ENCODE results near the gene EFR3B. TPM values are rescaled to one million over a fixed set of nuclear protein-coding genes. Genes with fewer than 3 reads are reported as not detected.
"Not testable (repeated sequence)": the region's sequence is repeated elsewhere in the genome, so short reads cannot be mapped to it uniquely, and the experiment has no call there.

The EFR3B gene
- total RNA-seq, 3 donors from 2014 or later = 1.0 to 2.8 (median 1.9) TPM

DNA sequence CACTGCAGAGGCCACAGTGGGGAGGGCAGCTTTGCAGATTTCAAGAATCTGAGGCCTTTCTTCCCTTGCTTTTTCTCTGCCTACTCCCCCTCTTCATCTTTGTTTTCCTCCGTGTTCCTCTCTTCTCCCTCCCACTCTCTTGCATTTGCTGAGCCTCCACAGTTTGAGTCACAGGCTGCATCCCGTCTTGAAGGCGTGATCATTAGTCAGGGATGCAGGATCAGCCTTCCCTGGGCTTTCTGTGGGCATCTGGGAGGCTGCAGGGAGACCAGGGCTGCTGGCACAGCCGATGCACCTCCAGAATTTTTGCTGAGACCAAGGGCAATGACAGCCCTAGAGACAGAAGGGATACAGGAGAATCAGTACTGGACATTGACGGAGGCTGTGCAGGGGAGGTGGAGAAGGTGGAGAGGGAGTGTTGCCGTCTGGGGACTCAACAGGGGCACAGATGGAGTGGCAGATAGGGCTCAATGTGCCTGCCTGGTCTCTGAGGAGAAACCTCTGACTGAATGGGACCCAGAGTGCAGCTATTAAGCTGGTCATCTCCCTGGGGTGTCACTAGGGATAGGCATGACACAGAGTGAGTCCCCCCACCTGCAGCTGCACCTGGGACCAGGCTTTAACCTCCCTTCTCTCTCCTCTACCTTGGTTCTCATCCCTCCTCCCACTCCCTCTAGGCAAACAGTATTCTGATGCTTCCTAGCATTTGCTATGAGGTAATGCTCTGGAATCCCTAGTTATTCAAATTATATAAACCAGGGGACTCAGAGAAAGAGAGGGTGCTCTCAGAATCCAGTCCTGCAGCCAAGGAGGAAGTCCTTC lies 41.2 kb upstream of the EFR3B start:
- intact Hi-C loops (cut with DNase I, micrococcal nuclease) = no loop called here
- peaks cover 3% of the 10 kb centered on the region for H3K4me1 ChIP-seq (ENCODE audit: low read depth)
- TF ChIP-seq CTCF (IDR thresholded peaks at IDR 0.05) = no peak
- no peaks in the 10 kb centered on the region for H3K9me3 ChIP-seq
- DNase-seq (no peak), ATAC-seq (no peak)
- no peaks in the 10 kb centered on the region for H3K36me3 ChIP-seq (ENCODE audit: low read depth)
- H3K4me3 ChIP-seq = no peak overlapping the region

- ATAC-seq = no peak
- no peaks in the 10 kb centered on the region for H3K9me3 ChIP-seq
- H3K36me3 ChIP-seq (ENCODE audit: low read depth) = no peaks in the 10 kb centered on the region
- H3K4me1 ChIP-seq (ENCODE audit: low read depth) = peaks cover 3% of the 10 kb centered on the region
- TF ChIP-seq CTCF (IDR thresholded peaks at IDR 0.05) = no peak
- no peak overlapping the region for H3K4me3 ChIP-seq
- no peak for DNase-seq
- intact Hi-C loops (cut with DNase I, micrococcal nuclease) = no loop called here
These were observed 40.6 kb upstream of the EFR3B start for GRCh38 chr2:25001325-25001637.

DNA sequence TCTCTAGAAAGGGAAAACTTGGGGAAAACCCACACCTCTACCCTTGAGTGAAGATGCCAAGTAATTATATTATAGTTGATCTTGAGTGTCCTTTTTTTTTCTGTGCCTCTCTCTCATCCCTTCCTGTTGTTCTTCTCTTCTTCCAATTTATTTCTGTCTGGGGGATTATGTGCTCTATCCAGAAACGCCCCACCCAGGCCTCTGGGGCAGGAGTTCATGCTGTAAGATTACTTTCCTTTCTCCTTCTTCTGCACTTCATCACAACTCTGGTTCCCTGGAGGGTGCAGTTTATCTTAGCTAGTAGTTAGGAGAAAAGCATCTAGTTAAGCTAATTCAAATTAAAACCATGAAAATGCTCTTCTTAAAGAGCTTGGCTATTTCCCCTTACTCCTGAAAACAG lies 39.8 kb upstream of the EFR3B start:
- intact Hi-C loops (cut with DNase I, micrococcal nuclease) = no loop called here

GRCh38 chr2:25009954-25010353 lies 31.9 kb upstream of the EFR3B start:
- ATAC-seq = peak; percentile 72
- no peak for TF ChIP-seq CTCF (IDR thresholded peaks at IDR 0.05)

More for the DNA sequence above, 39.8 kb upstream of the EFR3B start:
- Histone ChIP-seq H3K4me1 (ENCODE audit: low read depth) (peaks cover 3% of the 10 kb centered on the region), H3K4me3 (no peak overlapping the region), H3K36me3 (ENCODE audit: low read depth) (no peaks in the 10 kb centered on the region), H3K9me3 (no peaks in the 10 kb centered on the region)
- ATAC-seq = no peak
- TF ChIP-seq CTCF (IDR thresholded peaks at IDR 0.05) = no peak
- DNase-seq = no peak

GRCh38 chr2:25011342-25011741 lies 30.5 kb upstream of the EFR3B start:
- DNase-seq; H3K9me3 ChIP-seq; H3K36me3 ChIP-seq (ENCODE audit: low read depth); ATAC-seq; H3K4me1 ChIP-seq (ENCODE audit: low read depth); intact Hi-C loops (cut with DNase I, micrococcal nuclease); H3K4me3 ChIP-seq: not testable (repeated sequence)

More at GRCh38 chr2:25009954-25010353, 31.9 kb upstream of the EFR3B start:
- Histone ChIP-seq H3K4me1 (ENCODE audit: low read depth) (no peaks in the 10 kb centered on the region), H3K36me3 (ENCODE audit: low read depth) (no peaks in the 10 kb centered on the region), H3K4me3 (no peak overlapping the region), H3K9me3 (no peaks in the 10 kb centered on the region)
- DNase-seq = no peak
- intact Hi-C loops (cut with DNase I, micrococcal nuclease) = no loop called here

DNA sequence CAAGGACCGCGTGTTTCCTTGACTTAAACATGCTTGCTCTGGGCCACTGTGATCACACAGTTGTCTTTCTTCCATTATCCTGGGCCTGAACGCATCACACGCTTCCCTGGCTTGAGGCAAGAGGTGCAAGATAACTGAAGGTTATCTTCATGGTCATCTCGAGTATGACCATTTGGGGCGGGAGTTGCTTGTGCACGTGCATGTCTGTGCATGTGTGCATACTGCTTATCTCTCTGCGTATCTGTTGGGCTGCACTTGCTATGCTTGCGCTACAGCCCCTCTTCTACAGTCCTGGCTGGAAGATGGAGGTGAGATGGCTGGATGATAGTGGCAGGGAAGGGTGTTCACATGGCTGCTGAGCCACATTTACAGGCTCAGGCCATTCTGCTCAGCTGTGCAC lies 27.2 kb upstream of the EFR3B start:
- no peak for ATAC-seq
- no peak for DNase-seq
- Histone ChIP-seq H3K9me3 (no peaks in the 10 kb centered on the region), H3K4me3 (no peak overlapping the region), H3K36me3 (ENCODE audit: low read depth) (no peaks in the 10 kb centered on the region), H3K4me1 (ENCODE audit: low read depth) (peaks cover 3% of the 10 kb centered on the region)
- intact Hi-C loops (cut with DNase I, micrococcal nuclease) = no loop called here
- TF ChIP-seq CTCF (IDR thresholded peaks at IDR 0.05) = no peak

Measured in mucosa of descending colon (tissue), 3 donors.